Activated CD4-positive, alpha-beta T cell treated with anti-CD3 and anti-CD28 coated beads for 24 hours (primary cell): ENCODE measurements around the gene TMEM60.
A peak's percentile ranks its signal among the peaks of the same experiment; 100 is the strongest.
"Not testable (repeated sequence)": the region's sequence is repeated elsewhere in the genome, so short reads cannot be mapped to it uniquely, and the experiment has no call there.

Experiments
- DNase-seq, 2 donors: peaks; one replicate each; pipeline ENCODE4 v3.0.0-alpha.2; 2020; ENCODE audit warnings: low read depth in 2 of 2

Gene TMEM60

GRCh38 chr7:77798394-77799077 lies at the start of gene TMEM60, which contains the start of gene PHTF2:
TSS of gene TMEM60 (minus strand) at chr7:77798434. CDS start at chr7:77794373, 4,061 bp downstream.
TSS of gene PHTF2 (plus strand) at chr7:77798773.
- DNase-seq: peak; percentile 84 to 91

- no peak for DNase-seq
These were observed 48.3 kb upstream of the TMEM60 start for GRCh38 chr7:77846317-77847092.

- no peak for DNase-seq
These were observed 45.0 kb upstream of the TMEM60 start for GRCh38 chr7:77843194-77843593.

- DNase-seq: no peak
These were observed 41.7 kb upstream of the TMEM60 start for GRCh38 chr7:77839919-77840318.

- no peak for DNase-seq
These were observed 40.8 kb upstream of the TMEM60 start for GRCh38 chr7:77838929-77839491.

- DNase-seq: no peak
These were observed 39.7 kb upstream of the TMEM60 start for GRCh38 chr7:77837966-77838365.

GRCh38 chr7:77837275-77837674 lies 39.0 kb upstream of the TMEM60 start:
- no peak for DNase-seq

- not testable (repeated sequence) for DNase-seq
These were observed 38.2 kb upstream of the TMEM60 start for GRCh38 chr7:77836425-77836824.

GRCh38 chr7:77833136-77833535 lies 34.9 kb upstream of the TMEM60 start:
- no peak for DNase-seq

GRCh38 chr7:77831953-77832352 lies 33.7 kb upstream of the TMEM60 start:
- DNase-seq: no peak

GRCh38 chr7:77831481-77831880 lies 33.2 kb upstream of the TMEM60 start:
- peak in 1 of 2 donors; percentile 8 for DNase-seq

GRCh38 chr7:77830649-77831355 lies 32.6 kb upstream of the TMEM60 start:
- DNase-seq: no peak

GRCh38 chr7:77827999-77828398 lies 29.8 kb upstream of the TMEM60 start:
- no peak for DNase-seq

- DNase-seq: no peak
These were observed 28.1 kb upstream of the TMEM60 start for GRCh38 chr7:77826300-77826699.

GRCh38 chr7:77825131-77825530 lies 26.9 kb upstream of the TMEM60 start:
- DNase-seq: no peak

- no peak for DNase-seq
These were observed 26.4 kb upstream of the TMEM60 start for GRCh38 chr7:77824636-77825035.

- no peak for DNase-seq
These were observed 25.6 kb upstream of the TMEM60 start for GRCh38 chr7:77823787-77824186.

GRCh38 chr7:77822269-77822668 lies 24.0 kb upstream of the TMEM60 start:
- DNase-seq: no peak

GRCh38 chr7:77820967-77821366 lies 22.7 kb upstream of the TMEM60 start:
- DNase-seq: no peak

- DNase-seq: no peak
These were observed 20.8 kb upstream of the TMEM60 start for GRCh38 chr7:77819021-77819420.

- DNase-seq: no peak
These were observed 14.9 kb upstream of the TMEM60 start for GRCh38 chr7:77813180-77813579.

- DNase-seq: no peak
These were observed 14.1 kb upstream of the TMEM60 start for GRCh38 chr7:77812290-77812685.
